Stimulated activated CD8-positive, alpha-beta memory T cell treated with anti-CD3 and anti-CD28 coated beads, Interleukin-2, amount 100 ng/mL, for 48 hours (primary cell): ENCODE data around the gene XPO6.

Source experiments
- DNase-seq, 2 donors: peaks; one replicate each; pipeline ENCODE4 v3.0.0-alpha.2; 2020; ENCODE audit warnings: low read depth in 2 of 2

The XPO6 gene

DNA sequence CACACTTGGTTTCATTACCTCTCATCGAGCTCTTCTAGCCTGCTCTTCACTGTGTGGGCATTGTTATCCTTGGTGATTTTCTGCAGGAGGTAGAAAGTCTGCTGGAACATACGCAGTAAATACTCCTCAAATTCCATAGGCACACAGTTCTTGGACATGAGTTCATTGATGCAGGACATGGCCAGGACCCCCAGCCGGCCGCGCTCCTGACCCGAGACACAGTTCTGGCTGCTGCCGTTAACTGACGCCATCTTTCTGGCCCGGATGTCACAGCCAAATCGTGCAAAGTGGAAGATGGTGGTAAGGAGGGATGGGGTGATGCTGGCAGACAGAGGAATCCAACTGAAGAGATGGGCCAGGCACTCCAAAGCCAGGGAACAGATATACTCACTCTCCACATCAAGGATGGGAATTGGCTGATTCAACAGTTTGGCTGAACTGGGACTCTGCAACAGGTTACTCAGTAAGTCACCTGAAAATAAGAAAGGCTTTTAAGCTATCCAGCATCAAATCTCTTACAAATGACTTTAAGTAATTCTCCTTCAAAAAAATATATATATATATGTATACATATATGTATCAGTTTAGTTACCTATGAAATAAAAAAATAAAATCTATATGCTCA lies 55.6 kb downstream of the XPO6 start:
- no peak for DNase-seq

DNA sequence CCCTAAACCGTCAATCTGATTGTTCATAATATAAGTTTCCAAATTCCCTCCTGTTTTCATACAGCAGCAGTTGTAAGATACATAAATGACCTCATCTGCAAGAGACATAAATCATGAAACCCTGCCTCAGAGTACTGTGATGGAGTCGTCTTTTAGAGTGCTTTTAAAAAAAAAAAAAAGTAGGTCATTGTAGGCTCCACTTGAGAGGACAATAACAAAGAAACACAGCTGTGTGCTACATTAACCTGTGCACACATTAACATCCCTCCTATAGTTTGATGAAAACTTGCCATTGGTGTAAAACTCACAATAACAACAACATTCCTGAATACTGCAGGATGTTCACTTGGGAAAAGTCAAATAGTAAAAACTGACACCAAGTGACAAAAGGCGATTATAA lies 56.5 kb downstream of the XPO6 start:
- no peak for DNase-seq

DNA sequence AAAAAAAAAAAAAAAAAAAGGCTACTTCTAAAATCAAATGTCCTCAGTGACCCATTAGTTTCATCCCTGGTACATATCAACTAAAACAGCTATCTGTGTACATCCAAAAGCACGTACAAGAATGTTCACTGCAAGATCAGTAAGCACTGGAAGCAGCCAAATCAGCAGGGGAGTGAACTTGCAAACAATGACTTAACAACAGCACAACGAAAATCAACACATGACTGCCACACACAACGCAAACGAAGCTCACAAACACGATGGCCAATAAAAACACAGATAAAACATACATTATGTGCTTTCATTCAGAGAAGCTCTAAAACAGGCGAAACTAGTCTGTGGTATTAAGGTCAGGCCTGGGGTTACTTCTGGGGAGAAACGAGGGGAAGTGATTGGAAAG lies 60.6 kb downstream of the XPO6 start:
- DNase-seq, result no peak

DNA sequence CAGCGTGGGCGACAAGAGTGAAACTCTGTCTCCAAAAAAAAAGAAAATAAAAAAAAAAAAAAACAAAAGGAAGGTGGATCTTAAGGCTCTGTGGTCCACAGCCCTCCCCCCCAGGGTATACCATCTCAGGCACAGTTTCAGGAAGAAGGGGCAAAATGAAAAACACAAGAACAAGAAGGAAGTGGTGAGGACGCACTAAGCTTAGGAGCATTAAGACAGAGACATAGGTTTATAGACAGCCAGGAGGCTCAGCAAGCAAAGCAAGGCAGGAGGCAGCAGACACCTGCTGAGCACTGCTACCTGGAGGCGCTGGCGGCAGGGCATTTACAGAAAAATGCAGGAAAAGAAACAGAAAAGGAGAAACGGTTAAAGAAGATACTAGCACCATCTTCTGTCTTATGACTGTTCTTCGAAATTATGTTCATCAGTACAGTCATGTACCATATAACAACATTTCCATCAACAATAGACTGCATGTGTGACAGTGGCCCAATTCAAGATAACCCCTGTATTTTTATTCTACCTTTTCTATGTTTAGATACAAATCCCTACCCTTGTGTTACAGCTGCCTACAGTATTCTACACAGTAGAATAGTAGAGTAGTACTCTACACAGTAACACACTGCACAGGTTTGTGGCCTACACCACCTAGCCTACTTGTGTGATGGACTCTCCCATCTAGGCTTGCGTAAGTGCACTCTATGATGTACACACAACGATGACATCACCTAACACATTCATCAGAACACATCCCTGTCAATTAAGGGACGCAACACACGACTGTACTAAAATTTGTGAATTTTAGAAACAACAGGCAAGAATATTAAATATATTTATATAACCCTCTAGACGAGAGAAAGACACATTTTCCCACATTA lies 62.5 kb downstream of the XPO6 start:
- DNase-seq, result no peak

DNA sequence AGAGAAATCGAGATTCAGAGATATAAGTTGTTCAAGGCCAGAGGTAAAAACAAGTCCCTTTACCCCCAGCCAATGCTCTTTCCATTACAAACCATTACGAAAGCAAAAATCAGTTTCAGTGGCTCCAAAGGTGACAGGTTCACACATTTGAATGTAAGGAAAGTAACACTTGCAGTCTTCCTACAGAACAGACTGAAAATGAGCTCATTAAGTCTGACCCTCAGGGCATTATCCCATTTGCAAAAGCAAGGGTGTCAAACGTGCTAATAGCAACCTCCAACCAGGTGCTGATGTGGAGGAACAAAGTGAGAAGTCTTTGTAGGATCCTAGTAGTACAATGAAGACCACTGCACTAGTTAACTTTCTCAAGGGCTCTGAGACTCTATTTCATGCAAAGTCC lies 65.2 kb downstream of the XPO6 start:
- DNase-seq, result no peak

DNA sequence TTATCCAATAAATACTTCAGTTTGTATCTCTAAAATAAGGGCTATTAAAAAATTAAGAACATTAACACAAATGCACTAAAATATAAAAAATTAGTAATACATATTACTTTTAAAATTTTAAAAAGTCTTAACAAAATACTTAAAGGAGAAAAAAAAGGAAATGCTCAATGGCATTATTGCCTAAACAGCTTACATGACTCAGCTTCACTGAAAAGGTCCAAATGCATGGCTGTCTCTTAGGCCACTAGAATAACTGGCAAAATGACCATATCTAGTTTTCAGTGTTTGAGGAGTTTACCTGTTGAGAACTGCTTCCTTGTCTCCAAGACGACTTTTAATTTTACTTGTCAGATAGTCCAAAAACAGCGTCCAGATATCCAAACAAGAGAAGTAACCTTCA lies 66.0 kb downstream of the XPO6 start:
- DNase-seq, result no peak

DNA sequence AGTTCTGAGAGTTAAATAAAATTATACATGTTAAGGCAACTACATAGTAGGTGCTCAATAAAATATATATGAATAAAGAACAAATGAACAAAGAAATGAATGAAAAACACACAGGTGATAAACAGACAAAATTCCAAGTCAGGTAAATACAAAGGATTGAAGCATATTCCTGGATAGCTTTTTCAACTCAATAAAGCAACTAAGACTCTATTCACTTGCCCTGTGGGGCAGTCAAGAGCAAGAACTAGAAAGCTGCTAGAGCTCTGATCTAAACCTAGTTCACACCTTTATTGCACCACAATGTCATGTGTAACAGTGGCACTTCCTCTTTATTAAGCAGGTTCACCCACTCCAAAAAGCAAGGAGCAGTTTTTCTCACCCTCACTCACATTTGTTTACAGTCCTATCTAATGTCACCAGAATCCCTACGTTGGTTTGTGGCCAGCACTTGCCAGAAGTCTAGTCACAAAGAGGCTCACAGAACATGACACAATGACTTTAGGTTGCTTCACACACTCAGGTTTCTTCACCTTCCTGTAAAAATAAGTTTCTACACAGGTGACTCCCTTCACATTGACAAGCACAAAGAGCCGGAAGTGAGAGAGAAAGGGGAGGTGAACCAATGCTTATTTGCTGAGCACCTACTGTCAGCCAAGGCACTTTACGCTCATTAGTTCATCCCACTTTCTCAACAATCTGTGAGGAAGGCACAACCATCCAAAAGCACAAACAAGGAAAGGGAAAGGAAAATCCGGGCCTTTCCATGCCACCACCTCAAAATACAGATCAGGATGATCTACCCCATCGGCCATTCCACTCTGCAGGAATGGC lies 70.8 kb downstream of the XPO6 start:
- peak in 1 of 2 donors; percentile 23 for DNase-seq

DNA sequence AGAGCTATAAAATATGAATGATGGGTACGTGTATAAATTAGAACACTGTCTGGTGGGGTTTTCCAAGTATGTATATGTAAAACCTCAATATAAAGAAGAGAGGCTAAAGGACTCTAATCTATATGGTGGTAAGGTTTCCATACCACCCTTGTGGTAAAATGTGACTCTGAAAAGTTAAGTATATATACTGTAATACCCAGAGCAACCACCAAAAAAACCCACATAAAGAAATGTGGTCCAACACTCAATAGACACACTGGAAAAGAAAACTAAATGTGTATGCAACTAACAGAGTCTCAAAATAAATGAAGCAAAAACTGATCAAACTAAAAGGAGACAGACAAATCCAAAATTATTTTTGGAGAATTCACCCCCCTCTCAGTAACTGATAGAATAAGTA lies 72.2 kb downstream of the XPO6 start:
- DNase-seq, result no peak

DNA sequence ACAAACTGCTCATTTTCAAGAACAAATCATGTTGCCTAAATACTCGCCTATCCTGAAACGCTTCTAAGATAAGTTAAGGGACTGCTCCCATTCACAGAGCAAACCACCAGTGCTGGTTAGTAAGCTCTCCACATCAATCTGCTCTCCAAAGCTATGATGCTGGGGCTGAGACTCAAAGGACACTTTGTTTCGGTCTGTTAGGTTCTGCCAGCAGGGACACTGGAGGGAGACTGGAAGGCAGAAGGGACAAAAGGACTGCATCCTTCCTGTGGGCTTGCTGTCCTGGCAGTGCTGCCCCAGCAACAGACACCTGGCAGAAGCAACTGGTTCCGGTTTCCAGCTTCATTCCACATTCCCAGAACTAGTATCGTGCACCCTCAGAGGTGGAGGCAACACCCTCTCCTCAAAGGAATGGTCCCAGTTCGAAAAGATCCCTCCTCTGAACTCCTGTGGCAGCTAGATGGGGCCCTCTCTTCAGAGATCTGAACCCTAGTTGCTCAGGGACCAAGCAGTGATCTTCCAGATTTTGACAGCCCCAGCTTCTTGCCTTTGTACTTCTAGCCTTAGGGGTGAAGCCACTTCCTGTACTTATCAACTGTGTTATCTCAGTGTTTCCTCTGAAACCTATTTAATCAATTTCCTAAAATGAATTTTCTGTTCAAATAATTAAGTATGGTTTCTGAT lies 74.9 kb downstream of the XPO6 start:
- DNase-seq, result no peak

DNA sequence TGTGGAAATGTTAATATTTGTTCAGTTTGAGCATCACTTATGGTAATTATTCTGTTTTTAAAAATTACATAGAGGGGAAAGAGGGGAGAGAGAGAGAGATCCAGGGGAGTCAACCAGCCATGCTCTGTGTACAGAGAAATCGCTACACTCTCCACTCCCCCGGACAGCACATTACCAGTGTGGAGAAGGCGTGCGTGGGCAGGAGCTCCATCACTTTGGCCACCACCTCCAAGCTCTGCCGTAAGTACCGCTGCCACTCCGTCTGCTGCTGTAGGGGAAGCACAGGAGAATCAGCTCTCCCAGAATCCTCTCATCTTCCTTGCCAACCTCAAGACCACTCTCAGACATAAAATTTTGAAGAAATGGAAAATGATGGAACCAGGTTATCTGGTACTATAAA lies 78.1 kb downstream of the XPO6 start:
- DNase-seq, result no peak

DNA sequence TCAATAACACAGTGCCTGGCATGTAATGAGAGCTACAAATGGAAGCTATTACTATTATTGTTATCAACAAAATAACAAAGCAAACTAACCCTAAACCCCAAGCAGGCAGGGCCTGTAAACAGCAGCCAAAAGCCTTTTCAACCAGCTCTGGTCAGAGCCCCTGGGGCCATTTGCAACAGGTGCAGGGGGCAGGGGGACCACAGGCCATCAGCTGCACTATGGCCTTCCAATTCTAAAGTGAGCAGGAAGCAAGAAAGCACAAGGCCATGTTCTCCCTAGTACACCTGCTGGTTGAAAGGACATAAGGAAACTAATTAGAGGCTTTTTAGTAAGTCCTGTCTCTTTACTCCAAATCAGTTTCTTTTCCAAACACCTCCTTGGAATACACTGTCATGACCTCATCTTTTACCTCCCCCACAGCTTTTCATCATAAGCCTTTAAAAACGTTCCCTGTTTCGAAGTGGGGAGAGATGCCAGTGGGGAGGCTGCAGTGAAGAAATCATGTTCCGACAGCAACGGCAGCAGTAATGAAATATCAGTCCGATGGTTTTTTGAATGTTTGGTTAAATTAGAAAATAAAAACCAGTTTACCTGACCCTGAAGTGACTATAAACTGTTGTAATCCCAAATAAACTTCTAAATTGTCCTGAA lies 79.9 kb downstream of the XPO6 start:
- no peak for DNase-seq

DNA sequence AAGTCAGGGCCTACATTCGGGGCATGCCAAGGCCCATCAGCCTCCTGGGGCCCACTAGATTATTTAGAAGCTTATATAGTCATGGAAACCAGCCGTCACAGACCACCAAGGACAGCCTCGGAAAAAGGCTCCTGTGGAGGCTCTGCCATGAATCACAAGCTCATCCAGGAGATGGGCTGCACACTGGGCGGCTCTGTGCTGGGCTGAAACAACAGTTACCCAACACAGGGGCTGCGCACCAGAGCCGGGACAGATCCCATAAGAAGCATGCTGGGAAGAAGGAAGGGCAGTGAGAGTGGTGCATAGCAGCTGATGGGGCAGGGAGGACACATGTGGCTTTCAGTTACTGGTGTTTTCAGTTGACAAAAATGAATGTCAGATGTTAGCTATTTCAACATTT lies 80.6 kb downstream of the XPO6 start:
- no peak for DNase-seq

DNA sequence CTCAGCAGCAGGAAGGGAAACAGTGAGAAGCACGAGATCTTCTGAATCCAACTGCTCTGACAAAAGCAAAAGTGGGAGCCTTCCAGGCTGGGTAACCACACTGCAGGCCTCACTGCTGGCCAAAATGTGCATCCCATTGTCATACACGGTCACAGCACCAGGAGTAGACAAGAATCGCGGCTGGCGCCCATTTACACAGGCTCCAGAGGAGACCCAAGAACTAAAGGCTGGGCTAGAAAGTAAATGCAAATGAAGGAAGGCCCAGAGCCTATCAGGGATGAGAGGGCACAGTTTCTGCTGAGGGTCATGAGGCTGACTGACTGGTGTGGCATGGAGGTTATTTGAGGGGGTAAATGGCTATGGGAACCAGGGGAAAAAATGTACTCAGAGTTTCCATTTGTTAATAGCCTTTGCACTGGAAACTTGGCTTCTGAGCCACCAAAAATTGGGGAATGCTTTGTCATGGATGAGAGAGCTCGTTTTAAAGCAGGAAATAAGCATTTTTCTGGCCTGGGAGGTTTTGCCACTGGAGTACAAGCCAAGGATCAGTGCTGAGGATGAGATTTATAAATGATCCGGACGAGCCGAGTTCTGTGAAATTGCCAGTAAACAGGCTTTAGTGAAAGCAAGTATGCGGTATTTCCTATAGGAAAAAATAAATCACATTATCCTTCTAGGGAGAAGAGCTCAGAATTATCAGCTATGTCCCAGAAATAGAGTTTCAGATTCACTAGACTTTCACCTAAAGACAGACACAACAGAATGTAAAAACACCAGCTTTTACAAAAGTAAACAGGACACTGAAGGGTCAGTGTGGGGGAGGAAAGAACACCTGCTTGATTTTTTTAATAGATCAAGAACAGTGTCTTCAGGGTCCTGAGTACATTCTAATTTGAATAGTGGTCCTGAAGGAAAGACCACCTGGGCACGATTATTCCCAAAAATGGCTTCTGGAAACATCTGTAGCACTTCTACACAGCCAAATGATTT lies 81.4 kb downstream of the XPO6 start:
- DNase-seq, result no peak

DNA sequence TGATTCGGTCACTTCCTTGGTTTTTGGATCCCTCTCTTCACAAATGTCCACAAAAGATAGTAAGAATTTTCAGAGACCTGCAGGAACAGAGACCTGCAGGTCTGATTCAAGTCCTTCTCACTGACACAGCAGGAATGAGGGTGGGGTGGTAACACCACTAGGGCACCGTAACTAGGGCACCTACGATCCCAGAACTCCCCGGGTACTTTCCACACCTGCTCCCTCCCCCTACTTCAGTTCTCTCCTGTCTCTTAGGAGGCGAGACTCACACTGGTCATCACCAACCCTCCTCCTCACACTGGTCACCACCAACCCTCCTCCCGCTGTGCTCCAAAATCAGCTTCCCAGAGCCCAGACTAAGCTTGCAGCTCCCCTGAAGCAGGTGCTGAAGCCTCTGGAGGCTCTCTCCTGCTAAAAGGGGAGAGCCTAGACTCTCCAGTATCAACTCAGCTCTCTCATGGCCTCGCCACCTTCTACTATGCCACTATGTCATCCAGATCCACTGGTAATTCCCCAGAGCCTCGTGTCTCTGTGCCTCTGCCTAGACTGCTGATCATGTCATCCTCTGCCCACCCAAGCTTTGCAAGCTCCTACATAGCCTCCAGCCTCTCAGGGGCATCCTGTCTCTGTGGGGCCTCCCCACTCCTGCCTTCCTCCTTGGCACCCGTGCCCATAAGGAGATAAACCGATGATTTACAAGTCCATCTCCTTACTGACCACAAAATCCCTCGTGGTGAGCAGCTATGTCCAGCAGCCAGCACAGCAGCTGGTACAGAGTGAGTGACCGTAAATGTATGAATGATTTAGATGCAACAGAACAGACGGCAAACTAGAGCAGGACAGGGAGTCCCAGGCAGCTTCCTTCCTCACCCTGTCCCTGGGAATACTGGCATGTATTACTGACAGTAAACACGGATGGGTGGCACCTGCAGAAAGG lies 84.8 kb downstream of the XPO6 start:
- no peak for DNase-seq

DNA sequence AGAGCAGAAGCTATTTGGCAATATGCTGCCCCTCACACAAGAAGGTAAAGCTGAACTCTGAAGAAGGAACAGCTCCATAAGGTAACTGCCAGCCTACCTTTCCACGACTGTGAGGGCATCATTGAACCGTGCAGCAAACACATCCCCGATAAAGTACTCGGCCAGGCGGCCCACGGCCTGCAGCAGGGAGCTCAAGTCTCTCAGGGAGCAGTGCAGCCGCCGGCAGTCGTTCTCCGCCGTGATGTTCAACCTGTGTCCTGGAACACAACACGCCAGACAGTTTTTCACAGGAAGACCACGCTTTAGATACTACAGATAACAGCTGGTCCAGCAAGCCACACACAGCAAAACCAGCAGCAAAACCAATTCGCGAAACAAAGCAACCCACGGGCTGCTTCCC lies 86.2 kb downstream of the XPO6 start:
- no peak for DNase-seq

DNA sequence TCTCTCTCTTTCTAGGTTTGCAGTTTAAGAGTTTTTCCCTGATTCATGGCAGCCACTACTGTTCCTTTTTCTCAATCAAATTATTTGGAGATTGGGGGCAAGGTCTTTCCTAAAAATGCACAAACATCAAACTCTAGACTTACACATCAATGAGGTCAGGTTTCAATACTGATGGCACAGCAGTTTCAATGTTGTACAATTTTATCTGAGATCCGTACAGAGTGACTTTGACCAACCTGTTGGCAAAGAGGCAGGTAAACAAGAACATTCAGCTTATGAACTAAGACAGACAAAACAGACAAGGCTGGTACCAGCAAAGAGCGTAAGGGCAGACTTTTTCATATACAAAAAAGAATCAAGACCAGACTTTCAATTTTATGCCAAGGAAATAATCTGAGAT lies 90.2 kb downstream of the XPO6 start:
- no peak for DNase-seq

DNA sequence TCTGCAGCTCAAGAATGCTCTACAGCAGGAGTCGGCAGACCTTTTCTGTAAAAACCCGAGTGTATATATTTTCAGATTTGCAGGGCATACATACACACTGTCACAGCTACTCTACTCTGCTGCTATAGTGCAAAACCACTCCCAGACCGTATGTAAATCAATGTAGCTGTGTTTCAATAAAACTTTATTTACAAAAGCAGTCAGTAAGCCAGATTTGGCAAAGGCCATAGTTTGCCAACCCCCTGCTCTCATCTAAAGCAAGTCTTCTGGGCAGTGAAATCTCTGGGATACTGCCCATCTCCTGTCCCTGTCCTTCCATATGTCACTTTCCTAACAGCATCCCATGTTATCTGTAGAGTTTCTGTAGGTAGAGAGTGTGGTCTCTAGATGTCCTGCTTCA lies 91.0 kb downstream of the XPO6 start:
- no peak for DNase-seq

DNA sequence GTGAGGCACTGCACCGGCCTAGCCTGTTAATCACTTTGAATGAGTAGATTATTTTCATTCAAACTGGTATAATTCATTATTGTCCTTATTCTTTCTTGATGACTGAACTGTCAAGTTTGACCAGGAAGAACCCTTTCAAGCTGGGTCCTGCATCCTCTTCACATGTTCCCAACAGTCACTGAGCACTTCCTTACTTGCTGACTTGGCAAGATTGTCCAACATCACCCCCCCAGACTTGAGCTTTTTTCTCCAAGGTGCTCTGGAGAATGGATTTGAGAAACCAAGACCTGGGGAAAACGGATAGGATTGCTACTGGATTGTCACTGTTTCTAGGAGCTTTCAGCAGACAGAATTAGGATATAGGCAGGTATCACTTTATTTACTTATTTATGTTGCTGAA lies 93.1 kb downstream of the XPO6 start:
- DNase-seq, result no peak

DNA sequence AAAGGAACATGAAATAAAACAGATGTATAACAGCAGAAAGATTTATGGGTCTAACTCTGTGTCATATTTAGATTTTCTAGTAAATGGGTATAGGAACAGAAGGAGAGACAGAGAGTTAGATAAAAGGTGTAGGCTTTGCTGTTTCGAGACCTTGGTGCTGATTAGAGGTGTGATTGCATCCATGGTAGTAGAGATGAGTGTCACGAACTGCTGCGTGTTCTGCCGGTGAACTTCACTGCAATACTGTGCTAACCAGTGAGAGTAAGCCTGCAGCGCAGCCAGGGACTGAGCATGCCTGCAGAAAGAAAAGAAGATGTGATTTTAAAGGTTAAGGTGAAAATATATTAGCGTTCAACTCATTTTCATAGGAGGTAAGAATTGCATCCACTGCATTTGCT lies 94.6 kb downstream of the XPO6 start:
- DNase-seq, result no peak
